Left lung (tissue), 10 donors: ENCODE results near the gene PSEN2. TPM values are rescaled to one million over a fixed set of nuclear protein-coding genes. Genes with fewer than 3 reads are reported as not detected.

Experiments
- ATAC-seq: fragments of 200-7000 bp; cut with Tn5 transposase; one replicate; pipeline ENCODE4 v1.9.1; 2020; ENCODE audit warnings: moderate library complexity
- DNase-seq, 4 donors: peaks; one replicate each; pipeline ENCODE4 v3.0.0-alpha.2; 2013 to 2020
- H3K27ac ChIP-seq, 2 donors: fragments of 200-600 bp; sonication (generic) in 1 of 2; one replicate each; pipeline versions ENCODE4 v1.5.0 to v1.8.0; 2020 to 2021
- H3K27me3 ChIP-seq, 2 donors: fragments of 200-600 bp; sonication (generic) in 1 of 2; one replicate each; pipeline versions ENCODE4 v1.5.0 to v1.8.0; 2020 to 2021
- H3K36me3 ChIP-seq, 2 donors: fragments of 200-600 bp; sonication (generic) in 1 of 2; one replicate each; pipeline versions ENCODE4 v1.5.0 to v1.8.0; 2020 to 2021
- H3K4me1 ChIP-seq, 2 donors: fragments of 200-600 bp; one replicate each; pipeline ENCODE4 v1.8.0; 2021
- H3K4me3 ChIP-seq, 2 donors: fragments of 200-600 bp; sonication (generic) in 1 of 2; one replicate each; pipeline versions ENCODE4 v1.5.0 to v1.8.0; 2020 to 2021; ENCODE audit warnings: mild to moderate bottlenecking in 1 of 2
- H3K9me3 ChIP-seq, 2 donors: fragments of 200-600 bp; sonication (generic) in 1 of 2; one replicate each; pipeline versions ENCODE4 v1.5.0 to v1.8.0; 2020 to 2021
- intact Hi-C, 2 donors: fragments of 100-400 bp; cut with DNase I; formaldehyde crosslinking; loops; one replicate each; pipeline versions ENCODE4 v1.11.2 to v1.14.2; 2022
- polyA plus RNA-seq, 6 donors: library from polyadenylated mRNA; unstranded; fragments of 120-200 nt; gene quantifications; one replicate each; pipeline ENCODE4 v1.2.1, GENCODE V29; 2013; ENCODE audit not compliant: insufficient read length in 6 of 6
- total RNA-seq, 2 donors: library from RNA; stranded (reverse); fragmentation: NEBNext Ultra II Directional; extraction: Animal tissue kit (Norgen Biotek cat#: 25700); gene quantifications; one replicate each; pipeline ENCODE4 v1.2.1, GENCODE V29; 2021
- TF ChIP-seq, protein P1 (sequence below), 2 donors: fragments of 200-600 bp; sonication (generic) in 1 of 2; IDR thresholded peaks; one replicate each; pipeline versions ENCODE4 v1.5.0 to v1.8.0; 2021; ENCODE audit warnings: antibody characterized with exemption in 2 of 2
- donor health status: DM: no; HTN: yes; CAD: no.
- donor health status: DM: no; HTN: no; CAD: no.

PSEN2 gene
- total and polyA plus RNA-seq, 8 donors = 9.2 to 24.8 (median 11.5) TPM

DNA sequence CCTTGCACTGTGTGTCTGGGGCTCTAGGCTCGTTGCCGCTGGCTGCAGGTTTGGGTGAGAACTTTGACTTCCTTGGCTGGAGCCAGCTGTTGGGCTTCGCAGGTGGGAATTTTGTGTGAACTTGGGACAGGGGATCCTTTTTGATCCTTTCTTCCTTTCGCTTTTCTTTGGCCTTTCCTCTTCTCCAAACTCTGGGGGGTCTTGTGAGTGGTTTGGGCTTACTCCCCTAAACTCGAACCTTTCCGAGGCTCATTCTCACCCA, 70.3 kb downstream of the PSEN2 start:
- ATAC-seq = no peak
- H3K27me3 ChIP-seq = no peaks in the 10 kb centered on the region
- no peaks in the 10 kb centered on the region for H3K9me3 ChIP-seq
- H3K4me1 ChIP-seq = peaks cover 10 to 41% of the 10 kb centered on the region in 2 donors
- DNase-seq = no peak
- TF ChIP-seq, protein P1, sequence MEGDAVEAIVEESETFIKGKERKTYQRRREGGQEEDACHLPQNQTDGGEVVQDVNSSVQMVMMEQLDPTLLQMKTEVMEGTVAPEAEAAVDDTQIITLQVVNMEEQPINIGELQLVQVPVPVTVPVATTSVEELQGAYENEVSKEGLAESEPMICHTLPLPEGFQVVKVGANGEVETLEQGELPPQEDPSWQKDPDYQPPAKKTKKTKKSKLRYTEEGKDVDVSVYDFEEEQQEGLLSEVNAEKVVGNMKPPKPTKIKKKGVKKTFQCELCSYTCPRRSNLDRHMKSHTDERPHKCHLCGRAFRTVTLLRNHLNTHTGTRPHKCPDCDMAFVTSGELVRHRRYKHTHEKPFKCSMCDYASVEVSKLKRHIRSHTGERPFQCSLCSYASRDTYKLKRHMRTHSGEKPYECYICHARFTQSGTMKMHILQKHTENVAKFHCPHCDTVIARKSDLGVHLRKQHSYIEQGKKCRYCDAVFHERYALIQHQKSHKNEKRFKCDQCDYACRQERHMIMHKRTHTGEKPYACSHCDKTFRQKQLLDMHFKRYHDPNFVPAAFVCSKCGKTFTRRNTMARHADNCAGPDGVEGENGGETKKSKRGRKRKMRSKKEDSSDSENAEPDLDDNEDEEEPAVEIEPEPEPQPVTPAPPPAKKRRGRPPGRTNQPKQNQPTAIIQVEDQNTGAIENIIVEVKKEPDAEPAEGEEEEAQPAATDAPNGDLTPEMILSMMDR (IDR thresholded peaks at IDR 0.05) = no peak
- peak overlapping the region; percentile 76 to 79 for H3K4me3 ChIP-seq
- H3K27ac ChIP-seq = peak overlapping the region in 1 of 2 donors; percentile 100
- H3K36me3 ChIP-seq = no peaks in the 10 kb centered on the region
- intact Hi-C loops = no loop called here

DNA sequence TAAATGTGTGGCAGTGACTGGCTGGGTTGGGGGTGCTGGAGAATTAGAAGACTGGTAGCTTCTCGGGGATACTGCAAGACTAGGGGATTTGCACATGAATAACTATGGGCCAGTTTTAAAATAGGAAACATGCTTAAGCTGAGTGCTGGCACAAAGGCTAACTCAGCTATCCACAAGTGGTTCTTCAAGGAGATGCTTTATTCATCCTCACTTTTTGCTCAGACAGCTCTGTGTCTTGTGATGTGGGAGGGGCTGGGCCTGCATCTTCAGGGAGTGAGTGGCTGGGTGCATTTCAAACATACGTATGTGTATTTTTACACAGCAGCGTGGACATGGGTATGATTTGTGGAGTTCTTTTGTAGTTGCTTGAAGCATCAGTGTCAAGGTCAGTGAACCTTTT, 72.0 kb downstream of the PSEN2 start:
- H3K9me3 ChIP-seq = no peaks in the 10 kb centered on the region
- H3K4me1 ChIP-seq = peaks cover 14 to 47% of the 10 kb centered on the region in 2 donors
- H3K27ac ChIP-seq = no peak overlapping the region
- no peaks in the 10 kb centered on the region for H3K36me3 ChIP-seq
- no peak for DNase-seq
- H3K27me3 ChIP-seq = no peaks in the 10 kb centered on the region
- TF ChIP-seq, protein P1 (IDR thresholded peaks at IDR 0.05) = no peak
- H3K4me3 ChIP-seq = no peak overlapping the region
- intact Hi-C loops = no loop called here
- ATAC-seq = no peak

DNA sequence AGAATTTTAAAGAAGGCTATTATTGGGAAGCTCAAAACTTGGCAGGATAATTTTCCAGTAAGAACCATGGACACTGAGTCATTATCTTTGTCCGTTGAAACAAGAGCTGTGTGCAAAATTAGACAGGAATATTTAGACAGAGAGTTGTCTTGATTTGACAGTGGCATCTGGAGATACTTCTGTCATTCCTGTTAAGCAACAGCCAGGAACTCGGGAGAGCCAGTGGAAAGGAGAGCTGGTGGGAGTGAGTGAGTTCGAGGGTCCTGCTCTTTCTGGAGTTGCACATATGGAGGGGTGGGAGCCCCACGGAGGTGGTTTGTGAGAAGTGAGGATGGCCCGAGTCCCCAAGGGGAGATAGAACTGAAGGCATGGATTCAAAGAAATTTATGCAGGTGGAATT, 72.7 kb downstream of the PSEN2 start:
- H3K27me3 ChIP-seq = no peaks in the 10 kb centered on the region
- TF ChIP-seq, protein P1 (IDR thresholded peaks at IDR 0.05) = no peak
- ATAC-seq (no peak), DNase-seq (no peak)
- H3K27ac ChIP-seq = no peak overlapping the region
- H3K4me3 ChIP-seq = no peak overlapping the region
- no peaks in the 10 kb centered on the region for H3K9me3 ChIP-seq
- no peaks in the 10 kb centered on the region for H3K36me3 ChIP-seq
- H3K4me1 ChIP-seq = peaks cover 14 to 41% of the 10 kb centered on the region in 2 donors
- intact Hi-C loops = no loop called here

DNA sequence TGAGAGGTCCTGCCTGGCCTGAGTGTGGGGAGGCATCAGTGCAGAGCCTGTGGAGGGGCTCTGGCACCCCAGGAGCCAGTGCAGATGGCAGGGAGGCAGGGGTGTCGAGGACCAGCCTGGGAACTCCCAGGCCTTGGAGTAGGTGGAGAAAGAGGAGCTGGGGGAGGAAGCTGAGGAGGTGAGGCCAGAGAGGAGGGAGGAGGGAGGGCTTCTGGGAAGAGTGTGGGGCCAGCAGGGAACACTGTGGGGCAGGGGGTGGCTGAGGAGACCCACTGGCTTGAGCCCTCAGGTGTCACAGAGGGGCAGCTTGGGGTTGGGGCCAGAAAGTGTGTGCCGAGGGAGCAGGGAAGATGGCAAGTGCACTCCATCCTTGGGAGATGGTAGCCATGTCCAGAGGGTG, 73.5 kb downstream of the PSEN2 start:
- Histone ChIP-seq H3K4me3 (no peak overlapping the region), H3K27me3 (no peaks in the 10 kb centered on the region), H3K27ac (no peak overlapping the region), H3K9me3 (no peaks in the 10 kb centered on the region), H3K4me1 (peaks cover 6 to 34% of the 10 kb centered on the region in 2 donors), H3K36me3 (no peaks in the 10 kb centered on the region)
- DNase-seq (no peak), ATAC-seq (no peak)
- TF ChIP-seq, protein P1 (IDR thresholded peaks at IDR 0.05) = no peak
- intact Hi-C loops = no loop called here

DNA sequence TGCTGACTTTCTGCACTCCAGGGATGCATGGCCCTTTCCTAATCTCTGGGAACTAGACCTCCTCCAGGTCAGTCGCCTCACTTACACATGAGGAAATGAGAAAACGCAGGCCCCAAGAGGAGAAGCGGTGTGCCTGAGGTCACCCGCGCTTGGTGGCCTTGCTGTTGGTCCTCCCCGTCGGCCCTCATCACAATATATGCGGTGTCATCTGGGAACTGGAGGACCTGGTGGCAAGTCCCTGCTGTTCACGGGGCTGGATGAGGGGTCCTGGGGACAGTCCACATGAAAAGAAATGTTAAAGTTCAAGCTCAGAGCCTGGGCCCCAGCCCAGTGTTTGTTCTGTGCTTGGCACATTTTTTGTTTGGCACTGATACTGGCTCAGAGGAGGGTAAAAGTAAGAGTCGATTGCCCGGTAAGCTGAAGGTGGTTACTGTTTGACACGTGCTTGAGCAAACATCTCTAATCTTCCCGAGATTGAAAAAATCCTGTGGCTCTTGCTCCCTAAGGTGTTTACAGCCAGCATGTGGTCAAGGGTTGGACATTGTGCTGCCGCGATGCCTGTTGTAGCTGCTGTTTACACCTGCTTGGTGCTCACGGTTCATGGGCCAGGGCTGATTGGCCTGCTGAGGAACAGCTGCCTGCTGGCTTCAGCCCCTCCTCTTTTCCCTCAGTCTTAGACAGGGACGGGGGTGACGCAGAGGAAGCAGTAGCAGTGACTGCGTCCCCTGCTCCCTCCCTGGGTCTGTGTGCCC, 74.9 kb downstream of the PSEN2 start:
- Histone ChIP-seq H3K27ac (peak overlapping the region in 1 of 2 donors; percentile 39), H3K27me3 (no peaks in the 10 kb centered on the region), H3K4me3 (no peak overlapping the region), H3K4me1 (peaks cover 6 to 34% of the 10 kb centered on the region in 2 donors), H3K9me3 (no peaks in the 10 kb centered on the region), H3K36me3 (no peaks in the 10 kb centered on the region)
- intact Hi-C loops = no loop called here
- TF ChIP-seq, protein P1 (IDR thresholded peaks at IDR 0.05) = no peak
- peak; percentile 71 for ATAC-seq
- DNase-seq = peak in 1 of 4 donors; percentile 35

Other genes with a start within 250 kb of the PSEN2 start
- 10 to 100 TPM; 25.0 to 34.6 TPM for gene ITPKB, start 131.3 kb upstream of the PSEN2 start, total RNA-seq
- gene ITPKB, start 131.3 kb upstream of the PSEN2 start, polyA plus RNA-seq = 10 to 100 TPM; 28.5 to 38.7 (median 32.6) TPM
- gene COQ8A, start 69.7 kb downstream of the PSEN2 start, total RNA-seq = 10 to 100 TPM; 14.5 to 20.3 TPM
- gene COQ8A, start 69.7 kb downstream of the PSEN2 start, polyA plus RNA-seq = 10 to 100 TPM; 26.6 to 41.5 (median 33.1) TPM